WTC11 (cell line): ENCODE results near the gene RNF167. TPM values are rescaled to one million over a fixed set of nuclear protein-coding genes. Genes with fewer than 3 reads are reported as not detected.

ENCODE experiments used
- ATAC-seq: fragments of 200-7000 bp; cut with Tn5 transposase; 2 replicates; pipeline ENCODE4 v1.10.0; 2021; ENCODE audit warnings: mild to moderate bottlenecking, moderate library complexity
- CTCF ChIA-PET: fragments of 300-600 bp; sonication (Branson Sonifier 250); formaldehyde crosslinking; loops from one replicate; lab custom pipeline; 2021; ENCODE audit warnings: antibody characterized with exemption; lab: Charles Lee
- POLR2A ChIA-PET: fragments of 350-600 bp; sonication (Branson Sonifier 250); formaldehyde crosslinking; loops from one replicate; lab custom pipeline; 2021; ENCODE audit warnings: antibody characterized with exemption; lab: Charles Lee
- DNase-seq: peaks from one replicate; pipeline ENCODE4 v3.0.0; 2021; ENCODE audit warnings: low spot score
- H3K27ac Mint-ChIP-seq: 2 replicates; pipeline ENCODE4 v1.8.0; 2021; ENCODE audit warnings: mixed read lengths
- H3K27me3 Mint-ChIP-seq: 2 replicates; pipeline ENCODE4 v1.8.0; 2021; ENCODE audit warnings: low read depth, mild to moderate bottlenecking, moderate library complexity, mixed read lengths
- H3K36me3 Mint-ChIP-seq: 2 replicates; pipeline ENCODE4 v1.8.0; 2021; ENCODE audit warnings: mixed read lengths
- H3K4me1 Mint-ChIP-seq: 2 replicates; pipeline ENCODE4 v1.8.0; 2022; ENCODE audit warnings: mixed read lengths
- H3K4me3 Mint-ChIP-seq: 2 replicates; pipeline ENCODE4 v1.8.0; 2021; ENCODE audit warnings: mild to moderate bottlenecking, moderate library complexity, mixed read lengths
- H3K9me3 Mint-ChIP-seq: 2 replicates; pipeline ENCODE4 v1.8.0; 2021; ENCODE audit warnings: mixed read lengths
- ETV6 ChIP-seq: sonication (generic); formaldehyde crosslinking; IDR thresholded peaks from 2 replicates; pipeline ENCODE4 v1.8.1; 2022; ENCODE audit warnings: mild to moderate bottlenecking, missing genetic modification reagents
- HMGA2 ChIP-seq: fragments of 250-450 bp; sonication (Bioruptor Pico); IDR thresholded peaks from 2 replicates; pipeline ENCODE4 v1.4.0; 2021; ENCODE audit warnings: mild to moderate bottlenecking, moderate library complexity
- MYBL2 ChIP-seq: sonication (generic); formaldehyde crosslinking; IDR thresholded peaks from 2 replicates; pipeline ENCODE4 v1.8.1; 2023; ENCODE audit warnings: mild to moderate bottlenecking, moderate library complexity, missing genetic modification reagents
- NFATC4 ChIP-seq: fragments of 250-450 bp; sonication (Bioruptor Pico); IDR thresholded peaks from 2 replicates; pipeline ENCODE4 v1.9.0; 2021; ENCODE audit warnings: mild to moderate bottlenecking
- NFE2L1 ChIP-seq: sonication (generic); formaldehyde crosslinking; IDR thresholded peaks from 2 replicates; pipeline ENCODE4 v1.8.1; 2023; ENCODE audit warnings: missing genetic modification reagents
- SMAD4 ChIP-seq: sonication (generic); formaldehyde crosslinking; IDR thresholded peaks from 2 replicates; pipeline ENCODE4 v1.8.0; 2022; ENCODE audit warnings: mild to moderate bottlenecking, missing genetic modification reagents
- ZNF138 ChIP-seq: sonication (generic); formaldehyde crosslinking; conservative IDR thresholded peaks from 2 replicates; pipeline ENCODE4 v1.8.1; 2022; ENCODE audit warnings: mild to moderate bottlenecking, moderate library complexity, missing genetic modification reagents
- ZNF263 ChIP-seq: sonication (generic); formaldehyde crosslinking; IDR thresholded peaks from 2 replicates; pipeline ENCODE4 v1.8.1; 2022; ENCODE audit warnings: low read depth, mild to moderate bottlenecking, moderate library complexity, missing genetic modification reagents
- ZNF396 ChIP-seq: fragments of 250-450 bp; sonication (Bioruptor Pico); IDR thresholded peaks from 2 replicates; pipeline ENCODE4 v1.8.0; 2021; ENCODE audit warnings: mild to moderate bottlenecking, moderate library complexity, borderline replicate concordance
- total RNA-seq: library from RNA; stranded (reverse); gene quantifications from 3 replicates; pipeline ENCODE4 v1.2.3, GENCODE V29; 2021
- TF ChIP-seq, protein P1 (sequence below): fragments of 250-450 bp; sonication (Bioruptor Pico); IDR thresholded peaks from 2 replicates; pipeline ENCODE4 v2.1.2; 2022; ENCODE audit warnings: mild to moderate bottlenecking, moderate library complexity
- TF ChIP-seq, protein P2 (sequence below): sonication (generic); formaldehyde crosslinking; IDR thresholded peaks from 2 replicates; pipeline ENCODE4 v1.8.0; 2023; ENCODE audit warnings: missing genetic modification reagents
- TF ChIP-seq, protein P3 (sequence below): sonication (generic); formaldehyde crosslinking; IDR thresholded peaks from 2 replicates; pipeline ENCODE4 v1.8.0; 2023; ENCODE audit warnings: missing genetic modification reagents, mild to moderate bottlenecking, borderline replicate concordance
- TF ChIP-seq, protein P4 (sequence below): sonication (generic); formaldehyde crosslinking; IDR thresholded peaks from 2 replicates; pipeline ENCODE4 v1.8.1; 2023; ENCODE audit warnings: mild to moderate bottlenecking, missing genetic modification reagents
- TF ChIP-seq, protein P5 (sequence below): sonication (generic); formaldehyde crosslinking; IDR thresholded peaks from 2 replicates; pipeline ENCODE4 v1.8.0; 2022; ENCODE audit warnings: missing genetic modification reagents

The RNF167 gene
- total RNA-seq, 1 experiment from 2014 or later: 143 TPM

DNA sequence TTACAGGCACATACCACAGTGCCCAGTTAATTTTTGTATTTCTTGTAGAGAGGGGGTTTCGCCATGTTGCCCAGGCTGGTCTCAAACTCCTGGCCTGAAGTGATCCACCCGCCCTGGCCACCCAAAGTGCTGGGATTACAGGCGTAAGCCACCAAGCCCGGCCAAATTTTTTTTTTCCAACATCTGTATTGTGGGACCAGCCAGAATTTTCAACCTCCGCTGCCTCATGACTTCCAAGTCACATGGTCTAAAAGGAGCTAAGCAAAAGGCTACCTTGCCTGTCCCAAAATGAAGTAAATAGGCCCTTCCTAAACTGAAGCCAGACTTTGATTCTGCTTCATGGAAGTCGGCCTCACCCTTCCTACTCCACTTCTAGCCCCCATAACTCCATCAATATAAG is 31.8 kb downstream of the RNF167 start (continued):
- TF ChIP-seq, protein P1, sequence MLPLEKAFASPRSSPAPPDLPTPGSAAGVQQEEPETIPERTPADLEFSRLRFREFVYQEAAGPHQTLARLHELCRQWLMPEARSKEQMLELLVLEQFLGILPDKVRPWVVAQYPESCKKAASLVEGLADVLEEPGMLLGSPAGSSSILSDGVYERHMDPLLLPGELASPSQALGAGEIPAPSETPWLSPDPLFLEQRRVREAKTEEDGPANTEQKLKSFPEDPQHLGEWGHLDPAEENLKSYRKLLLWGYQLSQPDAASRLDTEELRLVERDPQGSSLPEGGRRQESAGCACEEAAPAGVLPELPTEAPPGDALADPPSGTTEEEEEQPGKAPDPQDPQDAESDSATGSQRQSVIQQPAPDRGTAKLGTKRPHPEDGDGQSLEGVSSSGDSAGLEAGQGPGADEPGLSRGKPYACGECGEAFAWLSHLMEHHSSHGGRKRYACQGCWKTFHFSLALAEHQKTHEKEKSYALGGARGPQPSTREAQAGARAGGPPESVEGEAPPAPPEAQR (CRISPR knock-in tag): no peak
- TF ChIP-seq ZNF138 (CRISPR knock-in tag) (no peak), ZNF263 (CRISPR knock-in tag) (no peak), NFE2L1 (no peak), ETV6 (CRISPR knock-in tag) (no peak)
- TF ChIP-seq, protein P2, sequence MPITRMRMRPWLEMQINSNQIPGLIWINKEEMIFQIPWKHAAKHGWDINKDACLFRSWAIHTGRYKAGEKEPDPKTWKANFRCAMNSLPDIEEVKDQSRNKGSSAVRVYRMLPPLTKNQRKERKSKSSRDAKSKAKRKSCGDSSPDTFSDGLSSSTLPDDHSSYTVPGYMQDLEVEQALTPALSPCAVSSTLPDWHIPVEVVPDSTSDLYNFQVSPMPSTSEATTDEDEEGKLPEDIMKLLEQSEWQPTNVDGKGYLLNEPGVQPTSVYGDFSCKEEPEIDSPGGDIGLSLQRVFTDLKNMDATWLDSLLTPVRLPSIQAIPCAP: no peak
- TF ChIP-seq, protein P3, sequence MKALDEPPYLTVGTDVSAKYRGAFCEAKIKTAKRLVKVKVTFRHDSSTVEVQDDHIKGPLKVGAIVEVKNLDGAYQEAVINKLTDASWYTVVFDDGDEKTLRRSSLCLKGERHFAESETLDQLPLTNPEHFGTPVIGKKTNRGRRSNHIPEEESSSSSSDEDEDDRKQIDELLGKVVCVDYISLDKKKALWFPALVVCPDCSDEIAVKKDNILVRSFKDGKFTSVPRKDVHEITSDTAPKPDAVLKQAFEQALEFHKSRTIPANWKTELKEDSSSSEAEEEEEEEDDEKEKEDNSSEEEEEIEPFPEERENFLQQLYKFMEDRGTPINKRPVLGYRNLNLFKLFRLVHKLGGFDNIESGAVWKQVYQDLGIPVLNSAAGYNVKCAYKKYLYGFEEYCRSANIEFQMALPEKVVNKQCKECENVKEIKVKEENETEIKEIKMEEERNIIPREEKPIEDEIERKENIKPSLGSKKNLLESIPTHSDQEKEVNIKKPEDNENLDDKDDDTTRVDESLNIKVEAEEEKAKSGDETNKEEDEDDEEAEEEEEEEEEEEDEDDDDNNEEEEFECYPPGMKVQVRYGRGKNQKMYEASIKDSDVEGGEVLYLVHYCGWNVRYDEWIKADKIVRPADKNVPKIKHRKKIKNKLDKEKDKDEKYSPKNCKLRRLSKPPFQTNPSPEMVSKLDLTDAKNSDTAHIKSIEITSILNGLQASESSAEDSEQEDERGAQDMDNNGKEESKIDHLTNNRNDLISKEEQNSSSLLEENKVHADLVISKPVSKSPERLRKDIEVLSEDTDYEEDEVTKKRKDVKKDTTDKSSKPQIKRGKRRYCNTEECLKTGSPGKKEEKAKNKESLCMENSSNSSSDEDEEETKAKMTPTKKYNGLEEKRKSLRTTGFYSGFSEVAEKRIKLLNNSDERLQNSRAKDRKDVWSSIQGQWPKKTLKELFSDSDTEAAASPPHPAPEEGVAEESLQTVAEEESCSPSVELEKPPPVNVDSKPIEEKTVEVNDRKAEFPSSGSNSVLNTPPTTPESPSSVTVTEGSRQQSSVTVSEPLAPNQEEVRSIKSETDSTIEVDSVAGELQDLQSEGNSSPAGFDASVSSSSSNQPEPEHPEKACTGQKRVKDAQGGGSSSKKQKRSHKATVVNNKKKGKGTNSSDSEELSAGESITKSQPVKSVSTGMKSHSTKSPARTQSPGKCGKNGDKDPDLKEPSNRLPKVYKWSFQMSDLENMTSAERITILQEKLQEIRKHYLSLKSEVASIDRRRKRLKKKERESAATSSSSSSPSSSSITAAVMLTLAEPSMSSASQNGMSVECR: no peak
- TF ChIP-seq, all 79 proteins: peak for 0

DNA sequence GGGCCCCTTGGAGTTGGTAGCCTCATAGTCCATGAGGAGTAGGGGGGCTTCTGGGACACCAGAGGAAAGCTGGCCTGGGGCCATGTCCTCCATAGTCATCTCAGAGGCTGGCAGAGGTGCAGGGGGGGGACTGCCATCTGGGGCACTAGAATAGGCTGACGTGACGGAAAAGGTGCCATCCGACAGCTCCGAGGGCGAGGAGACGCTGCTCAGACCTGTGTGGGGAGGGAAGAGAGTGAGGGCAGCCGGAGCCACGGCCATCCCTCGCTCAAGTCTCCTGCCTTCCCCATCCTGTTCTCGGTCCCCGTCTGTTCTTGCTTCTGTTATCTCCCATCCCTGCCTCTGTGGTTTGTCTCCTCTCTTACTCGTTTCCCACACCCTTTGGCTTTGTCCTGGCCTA is 32.3 kb downstream of the RNF167 start:
- no peaks in the 10 kb centered on the region for H3K9me3 Mint-ChIP-seq
- peaks cover 24% of the 10 kb centered on the region for H3K4me1 Mint-ChIP-seq
- H3K36me3 Mint-ChIP-seq: peaks cover 5% of the 10 kb centered on the region
- peaks cover 58% of the 10 kb centered on the region for H3K27me3 Mint-ChIP-seq
- H3K4me3 Mint-ChIP-seq: no peak overlapping the region
- ChIA-PET CTCF (no interaction called here), POLR2A (interaction anchor here (1.7 kb wide), 1 partner anchor 63 kb away, joined by 5 read pairs; no protein-coding TSS in a partner anchor)
- TF ChIP-seq NFATC4 (CRISPR knock-in tag): no peak
- no peak for TF ChIP-seq MYBL2 (CRISPR knock-in tag)
- TF ChIP-seq, protein P4, sequence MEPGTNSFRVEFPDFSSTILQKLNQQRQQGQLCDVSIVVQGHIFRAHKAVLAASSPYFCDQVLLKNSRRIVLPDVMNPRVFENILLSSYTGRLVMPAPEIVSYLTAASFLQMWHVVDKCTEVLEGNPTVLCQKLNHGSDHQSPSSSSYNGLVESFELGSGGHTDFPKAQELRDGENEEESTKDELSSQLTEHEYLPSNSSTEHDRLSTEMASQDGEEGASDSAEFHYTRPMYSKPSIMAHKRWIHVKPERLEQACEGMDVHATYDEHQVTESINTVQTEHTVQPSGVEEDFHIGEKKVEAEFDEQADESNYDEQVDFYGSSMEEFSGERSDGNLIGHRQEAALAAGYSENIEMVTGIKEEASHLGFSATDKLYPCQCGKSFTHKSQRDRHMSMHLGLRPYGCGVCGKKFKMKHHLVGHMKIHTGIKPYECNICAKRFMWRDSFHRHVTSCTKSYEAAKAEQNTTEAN (CRISPR knock-in tag): no peak
- TF ChIP-seq ZNF396 (CRISPR knock-in tag): no peak
- TF ChIP-seq, protein P5, sequence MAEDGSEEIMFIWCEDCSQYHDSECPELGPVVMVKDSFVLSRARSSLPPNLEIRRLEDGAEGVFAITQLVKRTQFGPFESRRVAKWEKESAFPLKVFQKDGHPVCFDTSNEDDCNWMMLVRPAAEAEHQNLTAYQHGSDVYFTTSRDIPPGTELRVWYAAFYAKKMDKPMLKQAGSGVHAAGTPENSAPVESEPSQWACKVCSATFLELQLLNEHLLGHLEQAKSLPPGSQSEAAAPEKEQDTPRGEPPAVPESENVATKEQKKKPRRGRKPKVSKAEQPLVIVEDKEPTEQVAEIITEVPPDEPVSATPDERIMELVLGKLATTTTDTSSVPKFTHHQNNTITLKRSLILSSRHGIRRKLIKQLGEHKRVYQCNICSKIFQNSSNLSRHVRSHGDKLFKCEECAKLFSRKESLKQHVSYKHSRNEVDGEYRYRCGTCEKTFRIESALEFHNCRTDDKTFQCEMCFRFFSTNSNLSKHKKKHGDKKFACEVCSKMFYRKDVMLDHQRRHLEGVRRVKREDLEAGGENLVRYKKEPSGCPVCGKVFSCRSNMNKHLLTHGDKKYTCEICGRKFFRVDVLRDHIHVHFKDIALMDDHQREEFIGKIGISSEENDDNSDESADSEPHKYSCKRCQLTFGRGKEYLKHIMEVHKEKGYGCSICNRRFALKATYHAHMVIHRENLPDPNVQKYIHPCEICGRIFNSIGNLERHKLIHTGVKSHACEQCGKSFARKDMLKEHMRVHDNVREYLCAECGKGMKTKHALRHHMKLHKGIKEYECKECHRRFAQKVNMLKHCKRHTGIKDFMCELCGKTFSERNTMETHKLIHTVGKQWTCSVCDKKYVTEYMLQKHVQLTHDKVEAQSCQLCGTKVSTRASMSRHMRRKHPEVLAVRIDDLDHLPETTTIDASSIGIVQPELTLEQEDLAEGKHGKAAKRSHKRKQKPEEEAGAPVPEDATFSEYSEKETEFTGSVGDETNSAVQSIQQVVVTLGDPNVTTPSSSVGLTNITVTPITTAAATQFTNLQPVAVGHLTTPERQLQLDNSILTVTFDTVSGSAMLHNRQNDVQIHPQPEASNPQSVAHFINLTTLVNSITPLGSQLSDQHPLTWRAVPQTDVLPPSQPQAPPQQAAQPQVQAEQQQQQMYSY (CRISPR knock-in tag): no peak
- no peak for TF ChIP-seq SMAD4 (CRISPR knock-in tag)
- no peak for TF ChIP-seq HMGA2 (CRISPR knock-in tag)
- no peak for TF ChIP-seq NFE2L1
- no peak for DNase-seq
- ATAC-seq: no peak
- peak overlapping the region; percentile 66; the same call in 1 of the 2 replicates for H3K27ac Mint-ChIP-seq
